SK-N-SH (cell line): Measurements from ENCODE around the gene CTTNBP2NL. TPM values are rescaled to one million over a fixed set of nuclear protein-coding genes. Genes with fewer than 3 reads are reported as not detected.

Experiments used
- CTCF ChIA-PET: fragments of 300-600, 350-600 bp; formaldehyde crosslinking; extraction: SDS; loops from one replicate; lab custom pipeline; 2021; lab: Yijun Ruan, JAX
- POLR2A ChIA-PET: fragments of 350-600 bp; sonication (Branson Sonifier 250); formaldehyde crosslinking; extraction: SDS; loops from one replicate; lab custom pipeline; 2020; ENCODE audit warnings: antibody characterized with exemption, inconsistent platforms; lab: Yijun Ruan, JAX
- DNase-seq: peaks from one replicate; pipeline ENCODE4 v3.0.0; 2012
- H2AFZ ChIP-seq: fragments of 200-600 bp; sonication (generic); 2 replicates; pipeline ENCODE4 v1.8.1; 2016; ENCODE audit warnings: antibody characterized with exemption, mild to moderate bottlenecking, low read depth
- H3F3A ChIP-seq: fragments of 200-600 bp; sonication (generic); replicated peaks from 2 replicates; pipeline ENCODE3; 2016; ENCODE audit warnings: antibody characterized with exemption, mild to moderate bottlenecking; ENCODE audit not compliant: insufficient read depth
- H3K27ac ChIP-seq, 2 experiments: fragments of 200-500 bp in 1 of 2; fragments of 200-600 bp in 1 of 2; sonication (Bioruptor generic) in 1 of 2; sonication (generic), shearing (Covaris generic) in 1 of 2; 2 replicates each; pipeline versions ENCODE4 v1.5.1 to v1.6.1; 2014 to 2016; ENCODE audit warnings: low read depth in 2 of 2, inconsistent platforms in 1 of 2, low read length in 1 of 2, mild to moderate bottlenecking in 1 of 2, mixed read lengths in 1 of 2
- H3K27me3 ChIP-seq: fragments of 200-600 bp; sonication (generic), shearing (Covaris generic); 2 replicates; pipeline ENCODE4 v1.6.1; 2016; ENCODE audit warnings: mixed run types; ENCODE audit not compliant: insufficient read depth
- H3K36me3 ChIP-seq, 2 experiments: fragments of 200-500 bp in 1 of 2; fragments of 200-600 bp in 1 of 2; sonication (Bioruptor generic) in 1 of 2; sonication (generic) in 1 of 2; replicated peaks in 1 of 2; 2 replicates each; pipeline versions ENCODE3 to v1.5.1; 2014 to 2016; ENCODE audit warnings: low read length in 1 of 2, mild to moderate bottlenecking in 1 of 2; ENCODE audit not compliant: insufficient read depth in 2 of 2, control insufficient read depth in 1 of 2
- H3K4me1 ChIP-seq, 2 experiments: fragments of 200-500 bp in 1 of 2; fragments of 200-600 bp in 1 of 2; sonication (Bioruptor generic) in 1 of 2; sonication (generic), shearing (Covaris generic) in 1 of 2; 2 replicates each; pipeline versions ENCODE4 v1.5.1 to v1.6.1; 2014 to 2016; ENCODE audit warnings: low read depth in 1 of 2, low read length in 1 of 2, mixed run types in 1 of 2; ENCODE audit not compliant: insufficient read depth in 2 of 2, control insufficient read depth in 1 of 2
- H3K4me2 ChIP-seq: fragments of 200-600 bp; sonication (generic), shearing (Covaris generic); 2 replicates; pipeline ENCODE4 v1.6.1; 2017; ENCODE audit warnings: mixed run types
- H3K4me3 ChIP-seq, 2 experiments: fragments of 200-500 bp in 1 of 2; fragments of 200-600 bp in 1 of 2; sonication (Bioruptor generic) in 1 of 2; sonication (generic), shearing (Covaris generic) in 1 of 2; 2 replicates each; pipeline versions ENCODE4 v1.5.1 to v1.8.1; 2014 to 2016; ENCODE audit warnings: low read depth in 2 of 2, inconsistent platforms in 1 of 2, low read length in 1 of 2, mild to moderate bottlenecking in 1 of 2, mixed read lengths in 1 of 2, moderate library complexity in 1 of 2
- H3K79me2 ChIP-seq: fragments of 200-600 bp; sonication (generic); 2 replicates; pipeline ENCODE4 v1.8.1; 2017; ENCODE audit warnings: mild to moderate bottlenecking; ENCODE audit not compliant: insufficient read depth
- H3K9ac ChIP-seq: fragments of 200-600 bp; sonication (generic); 2 replicates; pipeline ENCODE4 v1.6.1; 2017; ENCODE audit warnings: mixed run types
- H3K9me2 ChIP-seq: fragments of 200-600 bp; sonication (generic); 2 replicates; pipeline ENCODE4 v1.6.1; 2017; ENCODE audit warnings: mixed run types
- H3K9me3 ChIP-seq: fragments of 200-600 bp; sonication (generic); 2 replicates; pipeline ENCODE4 v1.6.1; 2017; ENCODE audit warnings: mixed run types, mild to moderate bottlenecking, moderate library complexity
- H4K20me1 ChIP-seq: fragments of 200-600 bp; sonication (generic); 2 replicates; pipeline ENCODE4 v1.6.1; 2017; ENCODE audit warnings: mild to moderate bottlenecking, mixed run types; ENCODE audit not compliant: insufficient read depth
- CHD2 ChIP-seq: fragments of 150-350 bp; IDR thresholded peaks from 2 replicates; pipeline ENCODE4 v1.6.1; 2018; ENCODE audit warnings: low read length; ENCODE audit not compliant: partially characterized antibody
- ELF1 ChIP-seq: IDR thresholded peaks from 2 replicates; pipeline ENCODE4 v1.4.0; 2012
- FOSL2 ChIP-seq: IDR thresholded peaks from 2 replicates; pipeline ENCODE4 v1.4.0; 2012; ENCODE audit warnings: low read depth, mild to moderate bottlenecking, moderate library complexity, borderline replicate concordance
- FOXM1 ChIP-seq: IDR thresholded peaks from 2 replicates; pipeline ENCODE4 v1.4.0; 2012; ENCODE audit warnings: low read depth, mild to moderate bottlenecking
- GABPA ChIP-seq: IDR thresholded peaks from 2 replicates; pipeline ENCODE4 v1.4.0; 2012; ENCODE audit warnings: low read depth, mild to moderate bottlenecking
- GATA2 ChIP-seq: sonication (generic); formaldehyde crosslinking; IDR thresholded peaks from 2 replicates; pipeline ENCODE4 v1.5.0; 2020; ENCODE audit warnings: mild to moderate bottlenecking, missing genetic modification reagents
- MXI1 ChIP-seq: IDR thresholded peaks from 2 replicates; pipeline ENCODE4 v1.6.1; 2012; ENCODE audit warnings: mild to moderate bottlenecking, low read depth, low read length, improper control_type of control experiment
- POLR2AphosphoS5 ChIP-seq: IDR thresholded peaks from 2 replicates; pipeline ENCODE4 v1.6.1; 2012; ENCODE audit warnings: low read depth, low read length
- RXRA ChIP-seq: IDR thresholded peaks from 2 replicates; pipeline ENCODE4 v1.4.0; 2012; ENCODE audit warnings: low read depth, mild to moderate bottlenecking, borderline replicate concordance
- SIN3A ChIP-seq: IDR thresholded peaks from 2 replicates; pipeline ENCODE4 v1.6.1; 2012; ENCODE audit warnings: low read depth, mild to moderate bottlenecking, low read length, moderate library complexity, borderline replicate concordance
- SMC3 ChIP-seq: IDR thresholded peaks from 2 replicates; pipeline ENCODE4 v1.6.1; 2012; ENCODE audit warnings: low read depth, low read length, improper control_type of control experiment
- WGBS: methylation state at CpG from one replicate; pipeline ENCODE4 v1.1.6; 2017; ENCODE audit warnings: low lambda C conversion rate; 5-methylcytosine and 5-hydroxymethylcytosine counted together
- polyA plus RNA-seq, 3 experiments: library from polyadenylated mRNA; depleted of rRNA; stranded (reverse); fragments of >200 nt; gene quantifications; 2 replicates each; pipeline ENCODE4 v1.2.3, GENCODE V29; 2012
- TF ChIP-seq, protein P1 (sequence below): IDR thresholded peaks from 2 replicates; pipeline ENCODE4 v1.4.0; 2012; ENCODE audit warnings: low read depth, borderline replicate concordance
- TF ChIP-seq, protein P2 (sequence below): IDR thresholded peaks from 2 replicates; pipeline ENCODE4 v1.6.1; 2012; ENCODE audit warnings: mild to moderate bottlenecking, low read depth, low read length, moderate library complexity
- TF ChIP-seq, protein P3 (sequence below): IDR thresholded peaks from 2 replicates; pipeline ENCODE4; 2012
- TF ChIP-seq, protein P4 (sequence below): fragments of 150-350 bp; IDR thresholded peaks from 2 replicates; pipeline ENCODE4 v1.6.1; 2017; ENCODE audit warnings: antibody characterized with exemption, low read length, low read depth, borderline replicate concordance

The CTTNBP2NL gene
- polyA plus RNA-seq, 1 of the 3 experiments (the other 2 are of a cell fraction), result 4.9 TPM

- TF ChIP-seq CHD2 (no peak), ELF1 (no peak), POLR2AphosphoS5 (no peak)
- TF ChIP-seq, protein P1, sequence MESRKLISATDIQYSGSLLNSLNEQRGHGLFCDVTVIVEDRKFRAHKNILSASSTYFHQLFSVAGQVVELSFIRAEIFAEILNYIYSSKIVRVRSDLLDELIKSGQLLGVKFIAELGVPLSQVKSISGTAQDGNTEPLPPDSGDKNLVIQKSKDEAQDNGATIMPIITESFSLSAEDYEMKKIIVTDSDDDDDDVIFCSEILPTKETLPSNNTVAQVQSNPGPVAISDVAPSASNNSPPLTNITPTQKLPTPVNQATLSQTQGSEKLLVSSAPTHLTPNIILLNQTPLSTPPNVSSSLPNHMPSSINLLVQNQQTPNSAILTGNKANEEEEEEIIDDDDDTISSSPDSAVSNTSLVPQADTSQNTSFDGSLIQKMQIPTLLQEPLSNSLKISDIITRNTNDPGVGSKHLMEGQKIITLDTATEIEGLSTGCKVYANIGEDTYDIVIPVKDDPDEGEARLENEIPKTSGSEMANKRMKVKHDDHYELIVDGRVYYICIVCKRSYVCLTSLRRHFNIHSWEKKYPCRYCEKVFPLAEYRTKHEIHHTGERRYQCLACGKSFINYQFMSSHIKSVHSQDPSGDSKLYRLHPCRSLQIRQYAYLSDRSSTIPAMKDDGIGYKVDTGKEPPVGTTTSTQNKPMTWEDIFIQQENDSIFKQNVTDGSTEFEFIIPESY, result no peak
- TF ChIP-seq, all 33 proteins: peak for 0
Observed at GRCh38 chr1:112363636-112364035, 32.4 kb upstream of the CTTNBP2NL start (continued).

GRCh38 chr1:112368198-112368597, 27.8 kb upstream of the CTTNBP2NL start:
- no peak for DNase-seq
- Histone ChIP-seq H3K27me3 (peaks cover 29% of the 10 kb centered on the region), H3K9me2 (no peaks in the 10 kb centered on the region), H2AFZ (no peak overlapping the region), H3K9ac (no peak overlapping the region), H3K27ac (no peak overlapping the region), H3K79me2 (no peaks in the 10 kb centered on the region), H3K4me1 (no peaks in the 10 kb centered on the region; a peak in 1 of 4 replicates), H3K4me3 (no peak overlapping the region), H4K20me1 (no peaks in the 10 kb centered on the region), H3K4me2 (no peak overlapping the region), H3K36me3 (no peaks in the 10 kb centered on the region), H3K9me3 (no peaks in the 10 kb centered on the region), H3F3A (no peaks in the 10 kb centered on the region)
- TF ChIP-seq SIN3A (no peak), GABPA (no peak), SMC3 (no peak), CHD2 (no peak), GATA2 (no peak), RXRA (no peak), MXI1 (no peak), FOXM1 (no peak), FOSL2 (no peak)
- TF ChIP-seq, protein P2, sequence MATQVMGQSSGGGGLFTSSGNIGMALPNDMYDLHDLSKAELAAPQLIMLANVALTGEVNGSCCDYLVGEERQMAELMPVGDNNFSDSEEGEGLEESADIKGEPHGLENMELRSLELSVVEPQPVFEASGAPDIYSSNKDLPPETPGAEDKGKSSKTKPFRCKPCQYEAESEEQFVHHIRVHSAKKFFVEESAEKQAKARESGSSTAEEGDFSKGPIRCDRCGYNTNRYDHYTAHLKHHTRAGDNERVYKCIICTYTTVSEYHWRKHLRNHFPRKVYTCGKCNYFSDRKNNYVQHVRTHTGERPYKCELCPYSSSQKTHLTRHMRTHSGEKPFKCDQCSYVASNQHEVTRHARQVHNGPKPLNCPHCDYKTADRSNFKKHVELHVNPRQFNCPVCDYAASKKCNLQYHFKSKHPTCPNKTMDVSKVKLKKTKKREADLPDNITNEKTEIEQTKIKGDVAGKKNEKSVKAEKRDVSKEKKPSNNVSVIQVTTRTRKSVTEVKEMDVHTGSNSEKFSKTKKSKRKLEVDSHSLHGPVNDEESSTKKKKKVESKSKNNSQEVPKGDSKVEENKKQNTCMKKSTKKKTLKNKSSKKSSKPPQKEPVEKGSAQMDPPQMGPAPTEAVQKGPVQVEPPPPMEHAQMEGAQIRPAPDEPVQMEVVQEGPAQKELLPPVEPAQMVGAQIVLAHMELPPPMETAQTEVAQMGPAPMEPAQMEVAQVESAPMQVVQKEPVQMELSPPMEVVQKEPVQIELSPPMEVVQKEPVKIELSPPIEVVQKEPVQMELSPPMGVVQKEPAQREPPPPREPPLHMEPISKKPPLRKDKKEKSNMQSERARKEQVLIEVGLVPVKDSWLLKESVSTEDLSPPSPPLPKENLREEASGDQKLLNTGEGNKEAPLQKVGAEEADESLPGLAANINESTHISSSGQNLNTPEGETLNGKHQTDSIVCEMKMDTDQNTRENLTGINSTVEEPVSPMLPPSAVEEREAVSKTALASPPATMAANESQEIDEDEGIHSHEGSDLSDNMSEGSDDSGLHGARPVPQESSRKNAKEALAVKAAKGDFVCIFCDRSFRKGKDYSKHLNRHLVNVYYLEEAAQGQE, result no peak
- TF ChIP-seq, protein P3, sequence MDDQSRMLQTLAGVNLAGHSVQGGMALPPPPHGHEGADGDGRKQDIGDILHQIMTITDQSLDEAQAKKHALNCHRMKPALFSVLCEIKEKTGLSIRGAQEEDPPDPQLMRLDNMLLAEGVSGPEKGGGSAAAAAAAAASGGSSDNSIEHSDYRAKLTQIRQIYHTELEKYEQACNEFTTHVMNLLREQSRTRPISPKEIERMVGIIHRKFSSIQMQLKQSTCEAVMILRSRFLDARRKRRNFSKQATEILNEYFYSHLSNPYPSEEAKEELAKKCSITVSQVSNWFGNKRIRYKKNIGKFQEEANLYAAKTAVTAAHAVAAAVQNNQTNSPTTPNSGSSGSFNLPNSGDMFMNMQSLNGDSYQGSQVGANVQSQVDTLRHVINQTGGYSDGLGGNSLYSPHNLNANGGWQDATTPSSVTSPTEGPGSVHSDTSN, result no peak
- TF ChIP-seq, protein P4, sequence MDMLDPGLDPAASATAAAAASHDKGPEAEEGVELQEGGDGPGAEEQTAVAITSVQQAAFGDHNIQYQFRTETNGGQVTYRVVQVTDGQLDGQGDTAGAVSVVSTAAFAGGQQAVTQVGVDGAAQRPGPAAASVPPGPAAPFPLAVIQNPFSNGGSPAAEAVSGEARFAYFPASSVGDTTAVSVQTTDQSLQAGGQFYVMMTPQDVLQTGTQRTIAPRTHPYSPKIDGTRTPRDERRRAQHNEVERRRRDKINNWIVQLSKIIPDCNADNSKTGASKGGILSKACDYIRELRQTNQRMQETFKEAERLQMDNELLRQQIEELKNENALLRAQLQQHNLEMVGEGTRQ, result no peak
- ChIA-PET POLR2A (no interaction called here), CTCF (interaction anchor here (0.7 to 2.8 kb wide), 5 partner anchors 10 to 578 kb away, joined by 3 to 21 read pairs (median 4); no protein-coding TSS in a partner anchor)
- WGBS, result 26% methylated on average over 3 of the region's 3 CpGs
